Liver (tissue), 9 donors: ENCODE results near the gene SH3PXD2A. TPM values are rescaled to one million over a fixed set of nuclear protein-coding genes. Genes with fewer than 3 reads are reported as not detected.

ENCODE experiments used
- DNase-seq: peaks from one replicate; pipeline ENCODE4 v3.0.0-alpha.2; 2017; ENCODE audit warnings: low spot score
- H3K27ac ChIP-seq, 2 donors: one replicate each; pipeline ENCODE4 v1.7.0; 2013; ENCODE audit warnings: inconsistent platforms in 2 of 2, low read length in 2 of 2, control low read depth in 1 of 2, low read depth in 1 of 2, mild to moderate bottlenecking in 1 of 2
- H3K27me3 ChIP-seq, 4 donors: one replicate each; pipeline versions ENCODE4 v1.6.1 to v1.7.0; 2013; ENCODE audit warnings: low read length in 3 of 4, inconsistent platforms in 1 of 4, mild to moderate bottlenecking in 1 of 4, moderate library complexity in 1 of 4; ENCODE audit not compliant: control insufficient read depth in 4 of 4, insufficient read depth in 4 of 4
- H3K36me3 ChIP-seq, 4 donors: one replicate each; pipeline versions ENCODE4 v1.6.1 to v1.7.0; 2013; ENCODE audit warnings: low read length in 3 of 4, mild to moderate bottlenecking in 3 of 4, low read depth in 1 of 4, moderate library complexity in 1 of 4; ENCODE audit not compliant: control insufficient read depth in 4 of 4, insufficient read depth in 3 of 4
- H3K4me1 ChIP-seq, 4 donors: one replicate each; pipeline versions ENCODE4 v1.6.1 to v1.7.0; 2013; ENCODE audit warnings: low read length in 3 of 4, mild to moderate bottlenecking in 3 of 4, moderate library complexity in 1 of 4; ENCODE audit not compliant: control insufficient read depth in 4 of 4, insufficient read depth in 4 of 4
- H3K4me3 ChIP-seq, 3 donors: one replicate each; pipeline versions ENCODE4 v1.6.1 to v1.7.0; 2013; ENCODE audit warnings: low read length in 3 of 3, control low read depth in 1 of 3, low read depth in 1 of 3, mild to moderate bottlenecking in 1 of 3
- H3K9ac ChIP-seq, 2 donors: one replicate each; pipeline ENCODE4 v1.7.0; 2013; ENCODE audit warnings: low read length in 2 of 2, mild to moderate bottlenecking in 2 of 2, moderate library complexity in 2 of 2, control low read depth in 1 of 2, low read depth in 1 of 2
- H3K9me3 ChIP-seq, 4 donors: one replicate each; pipeline versions ENCODE4 v1.6.1 to v1.7.0; 2013; ENCODE audit warnings: low read length in 3 of 4; ENCODE audit not compliant: control insufficient read depth in 4 of 4
- ATF3 ChIP-seq: IDR thresholded peaks from 2 replicates; pipeline ENCODE4 v1.6.1; 2016; ENCODE audit warnings: antibody characterized with exemption
- EGR1 ChIP-seq, 2 donors: IDR thresholded peaks; 2 replicates each; pipeline ENCODE4 v1.6.1; 2016 to 2018; ENCODE audit warnings: antibody characterized with exemption in 2 of 2, low read depth in 2 of 2
- FOXA1 ChIP-seq: IDR thresholded peaks from 2 replicates; pipeline ENCODE4 v1.6.1; 2016; ENCODE audit warnings: antibody characterized with exemption
- FOXA2 ChIP-seq: IDR thresholded peaks from 2 replicates; pipeline ENCODE4 v1.6.1; 2016; ENCODE audit warnings: antibody characterized with exemption
- GABPA ChIP-seq, 2 donors: IDR thresholded peaks in 1 of 2; conservative IDR thresholded peaks in 1 of 2; 2 replicates each; pipeline ENCODE4 v1.6.1; 2016; ENCODE audit warnings: antibody characterized with exemption in 2 of 2, mild to moderate bottlenecking in 1 of 2, moderate library complexity in 1 of 2
- HNF4G ChIP-seq: IDR thresholded peaks from 2 replicates; pipeline ENCODE4 v1.6.1; 2016; ENCODE audit warnings: antibody characterized with exemption
- NR2F2 ChIP-seq: IDR thresholded peaks from 2 replicates; pipeline ENCODE4 v1.6.1; 2016; ENCODE audit warnings: antibody characterized with exemption
- RAD21 ChIP-seq, 2 donors: IDR thresholded peaks; 2 replicates each; pipeline ENCODE4 v1.6.1; 2016; ENCODE audit warnings: antibody characterized with exemption in 2 of 2, mild to moderate bottlenecking in 2 of 2
- REST ChIP-seq: IDR thresholded peaks from 2 replicates; pipeline ENCODE4 v1.6.1; 2016; ENCODE audit warnings: antibody characterized with exemption, mild to moderate bottlenecking
- RXRA ChIP-seq, 2 donors: IDR thresholded peaks; 2 replicates each; pipeline ENCODE4 v1.6.1; 2017 to 2018; ENCODE audit warnings: antibody characterized with exemption in 2 of 2, mild to moderate bottlenecking in 1 of 2
- TAF1 ChIP-seq: conservative IDR thresholded peaks from 2 replicates; pipeline ENCODE4 v1.6.1; 2016; ENCODE audit warnings: antibody characterized with exemption, mild to moderate bottlenecking
- YY1 ChIP-seq: IDR thresholded peaks from 2 replicates; pipeline ENCODE4 v1.6.1; 2016; ENCODE audit warnings: antibody characterized with exemption, mild to moderate bottlenecking
- ZBTB33 ChIP-seq: IDR thresholded peaks from 2 replicates; pipeline ENCODE4 v1.6.1; 2016; ENCODE audit warnings: antibody characterized with exemption
- WGBS: extraction: QIAGEN DNeasy Blood & Tissue Kit; methylation state at CpG from one replicate; pipeline ENCODE4 v1.1.7; 2013; 5-methylcytosine and 5-hydroxymethylcytosine counted together
- polyA plus RNA-seq, 2 donors: library from polyadenylated mRNA; stranded (reverse) in 1 of 2; unstranded in 1 of 2; fragments of 200-250 nt in 1 of 2; fragments of >200 nt in 1 of 2; fragmentation: Nextera tagmentation in 1 of 2; extraction: Ambion mirVana in 1 of 2; gene quantifications; one replicate each; pipeline versions ENCODE4 v1.2.1 to v1.2.3, GENCODE V29; 2013 to 2015
- total RNA-seq, 2 donors: library from RNA; depleted of rRNA; stranded (reverse); fragments of >200 nt; gene quantifications; one replicate each; pipeline ENCODE4 v1.2.3, GENCODE V29; 2014
- TF ChIP-seq, protein P1 (sequence below): fragments of 150-350 bp; IDR thresholded peaks from 2 replicates; pipeline ENCODE4 v1.5.1; 2017; ENCODE audit warnings: improper control_type of control experiment, low read depth, low read length; ENCODE audit not compliant: missing input control
- donor health status: healthy.
- donor health status: healthy.
- donor health status: healthy.
- donor health status: healthy.
- donor health status: healthy.

SH3PXD2A gene
- total and polyA plus RNA-seq, 4 donors = 0.82 to 5.5 (median 3.9) TPM

DNA sequence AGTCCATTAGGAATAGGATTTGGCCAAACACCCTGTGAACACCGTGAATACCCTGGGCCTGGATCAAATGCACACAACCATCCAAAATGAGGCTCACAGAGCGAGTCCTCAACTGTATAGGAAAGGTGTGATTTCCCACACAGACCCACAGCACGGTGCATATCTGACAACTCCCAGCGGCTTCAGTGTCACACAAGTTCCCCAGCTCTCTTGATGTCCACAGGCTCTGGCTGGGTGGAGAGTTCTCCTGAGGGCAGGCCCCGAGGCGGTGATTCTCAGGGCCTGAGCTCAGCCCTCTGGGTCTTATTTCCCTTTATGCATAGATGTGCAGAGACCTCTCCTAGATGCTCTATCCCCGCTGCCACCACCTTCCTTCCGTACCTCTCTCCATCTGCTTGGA is 64.1 kb downstream of the SH3PXD2A start:
- no peak for TF ChIP-seq FOXA1
- no peak for DNase-seq
- Histone ChIP-seq H3K4me1 (peaks cover 7 to 37% (median 30%) of the 10 kb centered on the region in 4 donors), H3K9me3 (no peaks in the 10 kb centered on the region), H3K9ac (no peak overlapping the region), H3K36me3 (no peaks in the 10 kb centered on the region), H3K4me3 (no peak overlapping the region), H3K27me3 (no peaks in the 10 kb centered on the region), H3K27ac (no peak overlapping the region)
- 85% methylated on average over 8 of the region's 8 CpGs for WGBS

- TF ChIP-seq HNF4G (no peak), RXRA (IDR thresholded peaks at IDR 0.05) (no peak), ATF3 (no peak), ZBTB33 (no peak), FOXA2 (no peak), EGR1 (IDR thresholded peaks at IDR 0.05; ENCODE audit: low read depth in 2 of 2) (no peak), YY1 (no peak)
- TF ChIP-seq, protein P1, sequence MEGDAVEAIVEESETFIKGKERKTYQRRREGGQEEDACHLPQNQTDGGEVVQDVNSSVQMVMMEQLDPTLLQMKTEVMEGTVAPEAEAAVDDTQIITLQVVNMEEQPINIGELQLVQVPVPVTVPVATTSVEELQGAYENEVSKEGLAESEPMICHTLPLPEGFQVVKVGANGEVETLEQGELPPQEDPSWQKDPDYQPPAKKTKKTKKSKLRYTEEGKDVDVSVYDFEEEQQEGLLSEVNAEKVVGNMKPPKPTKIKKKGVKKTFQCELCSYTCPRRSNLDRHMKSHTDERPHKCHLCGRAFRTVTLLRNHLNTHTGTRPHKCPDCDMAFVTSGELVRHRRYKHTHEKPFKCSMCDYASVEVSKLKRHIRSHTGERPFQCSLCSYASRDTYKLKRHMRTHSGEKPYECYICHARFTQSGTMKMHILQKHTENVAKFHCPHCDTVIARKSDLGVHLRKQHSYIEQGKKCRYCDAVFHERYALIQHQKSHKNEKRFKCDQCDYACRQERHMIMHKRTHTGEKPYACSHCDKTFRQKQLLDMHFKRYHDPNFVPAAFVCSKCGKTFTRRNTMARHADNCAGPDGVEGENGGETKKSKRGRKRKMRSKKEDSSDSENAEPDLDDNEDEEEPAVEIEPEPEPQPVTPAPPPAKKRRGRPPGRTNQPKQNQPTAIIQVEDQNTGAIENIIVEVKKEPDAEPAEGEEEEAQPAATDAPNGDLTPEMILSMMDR = no peak
- Histone ChIP-seq H3K4me3 (no peak overlapping the region), H3K27ac (no peak overlapping the region), H3K36me3 (no peaks in the 10 kb centered on the region), H3K4me1 (peaks cover 7 to 37% (median 30%) of the 10 kb centered on the region in 4 donors), H3K9ac (no peak overlapping the region), H3K9me3 (no peaks in the 10 kb centered on the region), H3K27me3 (no peaks in the 10 kb centered on the region)
- WGBS = 88% methylated on average over 5 of the region's 5 CpGs
- DNase-seq = no peak
Observed at GRCh38 chr10:103790580-103790979, 64.8 kb downstream of the SH3PXD2A start.

- Histone ChIP-seq H3K9me3 (no peaks in the 10 kb centered on the region), H3K9ac (no peak overlapping the region), H3K27me3 (no peaks in the 10 kb centered on the region), H3K27ac (no peak overlapping the region), H3K36me3 (no peaks in the 10 kb centered on the region), H3K4me3 (no peak overlapping the region), H3K4me1 (peaks cover 7 to 35% (median 29%) of the 10 kb centered on the region in 4 donors)
- WGBS = 76% methylated on average over 7 of the region's 7 CpGs
- TF ChIP-seq GABPA (IDR thresholded peaks at IDR 0.05 in 1 of 2, conservative IDR thresholded peaks at IDR 0.05 in 1 of 2) (no peak), NR2F2 (no peak), RAD21 (IDR thresholded peaks at IDR 0.05) (no peak), TAF1 (no peak), EGR1 (IDR thresholded peaks at IDR 0.05; ENCODE audit: low read depth in 2 of 2) (no peak), REST (no peak)
- DNase-seq = no peak
Observed at GRCh38 chr10:103789771-103790201, 65.6 kb downstream of the SH3PXD2A start.
